ENCODE results near the gene RAMAC. TPM values are rescaled to one million over a fixed set of nuclear protein-coding genes. Genes with fewer than 3 reads are reported as not detected.
A peak's percentile ranks its signal among the peaks of the same experiment; 100 is the strongest.

RAMAC gene
- total RNA-seq, 3 donors from 2014 or later (not counting 1 experiment from before 2014, with no cell fraction given): 15.4 to 27.2 (median 25.7) TPM

DNA sequence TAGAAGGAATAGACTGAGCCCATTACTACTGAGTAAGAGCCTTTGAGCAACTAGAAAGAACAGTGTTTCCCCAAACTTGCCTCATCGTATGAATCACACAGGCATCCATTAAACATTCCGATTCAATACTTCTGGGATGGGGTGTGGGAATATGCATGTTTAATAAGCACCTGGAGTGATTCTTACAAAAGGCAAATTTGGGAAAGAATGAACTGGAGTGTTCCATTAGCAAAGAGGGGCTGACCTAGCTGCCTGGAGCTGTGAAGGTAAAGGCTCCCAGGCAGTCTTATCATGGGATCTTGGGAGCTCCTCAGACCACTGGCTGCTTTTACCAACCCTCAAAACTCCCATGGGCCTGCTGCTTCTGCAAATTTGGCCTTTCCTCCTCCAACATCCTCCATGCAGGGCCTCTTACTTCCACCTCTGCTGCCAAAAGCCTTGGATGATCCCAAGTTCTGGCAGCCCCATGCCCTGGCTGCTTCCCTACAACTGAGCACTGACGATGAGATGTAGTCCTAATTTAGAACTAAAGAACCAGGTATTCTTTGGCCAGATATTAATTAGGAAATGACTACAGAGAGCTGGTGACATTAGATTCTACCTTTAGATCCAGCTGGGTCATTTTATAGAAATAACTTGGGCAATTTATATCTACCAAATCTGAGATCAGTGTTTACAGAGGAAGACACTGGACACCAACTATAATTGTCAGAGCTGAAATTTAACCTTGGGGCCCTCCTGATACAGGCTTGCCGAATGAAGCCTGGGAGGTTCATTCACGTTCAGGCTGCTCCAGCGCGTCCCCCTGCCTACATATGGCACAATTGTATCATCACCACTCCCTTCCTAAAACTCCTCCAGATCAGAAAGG is 22.3 kb upstream of the RAMAC start:
- Histone ChIP-seq H3K27me3 (ENCODE audit: control insufficient read depth, insufficient read depth, low read length) (no peaks in the 10 kb centered on the region), H3K27ac (ENCODE audit: low read length) (no peak overlapping the region), H3K4me3 (ENCODE audit: low read length) (no peak overlapping the region), H3K4me1 (ENCODE audit: control insufficient read depth, insufficient read depth, low read length) (peaks cover 14% of the 10 kb centered on the region), H3K36me3 (ENCODE audit: control insufficient read depth, insufficient read depth, low read length) (no peaks in the 10 kb centered on the region), H3K9me3 (ENCODE audit: control insufficient read depth, insufficient read depth, low read length) (no peaks in the 10 kb centered on the region)
- TF ChIP-seq, protein P1, sequence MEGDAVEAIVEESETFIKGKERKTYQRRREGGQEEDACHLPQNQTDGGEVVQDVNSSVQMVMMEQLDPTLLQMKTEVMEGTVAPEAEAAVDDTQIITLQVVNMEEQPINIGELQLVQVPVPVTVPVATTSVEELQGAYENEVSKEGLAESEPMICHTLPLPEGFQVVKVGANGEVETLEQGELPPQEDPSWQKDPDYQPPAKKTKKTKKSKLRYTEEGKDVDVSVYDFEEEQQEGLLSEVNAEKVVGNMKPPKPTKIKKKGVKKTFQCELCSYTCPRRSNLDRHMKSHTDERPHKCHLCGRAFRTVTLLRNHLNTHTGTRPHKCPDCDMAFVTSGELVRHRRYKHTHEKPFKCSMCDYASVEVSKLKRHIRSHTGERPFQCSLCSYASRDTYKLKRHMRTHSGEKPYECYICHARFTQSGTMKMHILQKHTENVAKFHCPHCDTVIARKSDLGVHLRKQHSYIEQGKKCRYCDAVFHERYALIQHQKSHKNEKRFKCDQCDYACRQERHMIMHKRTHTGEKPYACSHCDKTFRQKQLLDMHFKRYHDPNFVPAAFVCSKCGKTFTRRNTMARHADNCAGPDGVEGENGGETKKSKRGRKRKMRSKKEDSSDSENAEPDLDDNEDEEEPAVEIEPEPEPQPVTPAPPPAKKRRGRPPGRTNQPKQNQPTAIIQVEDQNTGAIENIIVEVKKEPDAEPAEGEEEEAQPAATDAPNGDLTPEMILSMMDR (IDR thresholded peaks at IDR 0.05): no peak
- ATAC-seq (no peak), DNase-seq (no peak)
- Mint-ChIP-seq H3K4me3 (no peak overlapping the region), H3K27ac (no peak overlapping the region), H3K36me3 (no peaks in the 10 kb centered on the region), H3K9me3 (no peaks in the 10 kb centered on the region), H3K27me3 (ENCODE audit: low read depth in 2 of 2) (no peaks in the 10 kb centered on the region), H3K4me1 (peaks cover 13% of the 10 kb centered on the region in 2 donors)
- intact Hi-C loops (cut with micrococcal nuclease): no loop called here
- 96% methylated on average over 7 of the region's 7 CpGs for WGBS (ENCODE audit: insufficient coverage)

DNA sequence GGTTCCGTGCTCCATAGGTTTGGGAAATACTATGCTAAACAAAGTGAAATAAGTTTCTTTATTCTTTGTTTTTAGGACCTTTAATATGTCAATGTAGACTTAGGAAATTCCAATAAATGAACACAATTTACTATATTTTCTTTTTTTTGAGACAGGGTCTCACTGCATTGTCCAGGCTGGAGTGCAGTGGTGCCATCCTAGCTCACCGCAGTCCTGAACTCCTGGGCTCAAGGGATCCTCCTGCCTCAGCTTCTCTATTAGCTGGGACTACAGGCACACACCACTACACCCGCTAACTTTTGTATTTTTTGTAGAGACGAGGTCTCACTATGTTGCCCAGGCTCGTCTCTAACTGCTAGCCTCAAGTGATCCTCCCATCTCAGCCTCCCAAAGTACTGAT is 21.1 kb upstream of the RAMAC start:
- TF ChIP-seq, protein P1 (IDR thresholded peaks at IDR 0.05): no peak
- no peak for DNase-seq
- WGBS (ENCODE audit: insufficient coverage): 96% methylated on average over 5 of the region's 5 CpGs

DNA sequence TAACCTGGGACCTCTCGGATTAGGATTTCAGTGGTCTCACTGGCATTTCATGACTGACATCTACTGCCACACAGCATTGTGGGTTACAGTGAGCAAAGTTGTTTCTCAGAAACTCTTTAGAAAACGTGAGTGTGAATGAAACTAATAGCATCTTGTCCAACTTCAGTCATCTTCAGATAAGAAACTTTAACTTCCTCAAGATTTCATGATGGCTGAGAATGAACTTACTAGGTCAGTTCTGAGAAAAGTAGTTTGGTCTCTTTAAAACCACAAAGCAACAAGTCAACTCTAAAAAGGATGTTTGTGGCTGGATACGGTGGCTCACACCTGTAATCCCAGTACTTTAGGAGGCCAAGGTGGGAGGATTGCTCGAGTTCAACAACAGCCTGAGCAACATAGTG is 19.3 kb upstream of the RAMAC start:
- Mint-ChIP-seq H3K4me1 (peaks cover 13% of the 10 kb centered on the region in 2 donors), H3K36me3 (no peaks in the 10 kb centered on the region), H3K27me3 (ENCODE audit: low read depth in 2 of 2) (no peaks in the 10 kb centered on the region), H3K4me3 (no peak overlapping the region), H3K9me3 (no peaks in the 10 kb centered on the region), H3K27ac (peak overlapping the region; percentile 5 to 15)
- Histone ChIP-seq H3K27me3 (ENCODE audit: control insufficient read depth, insufficient read depth, low read length) (no peaks in the 10 kb centered on the region), H3K9me3 (ENCODE audit: control insufficient read depth, insufficient read depth, low read length) (no peaks in the 10 kb centered on the region), H3K36me3 (ENCODE audit: control insufficient read depth, insufficient read depth, low read length) (no peaks in the 10 kb centered on the region), H3K4me3 (ENCODE audit: low read length) (no peak overlapping the region), H3K27ac (ENCODE audit: low read length) (no peak overlapping the region), H3K4me1 (ENCODE audit: control insufficient read depth, insufficient read depth, low read length) (peaks cover 14% of the 10 kb centered on the region)
- TF ChIP-seq, protein P1 (IDR thresholded peaks at IDR 0.05): no peak
- WGBS (ENCODE audit: insufficient coverage): 22% methylated on average over 3 of the region's 4 CpGs
- no peak for DNase-seq
- ATAC-seq: peak in 2 of 3 donors; percentile 21 to 28
- intact Hi-C loops (cut with micrococcal nuclease): no loop called here

More for the DNA sequence above, 21.1 kb upstream of the RAMAC start:
- H3K4me1 ChIP-seq (ENCODE audit: control insufficient read depth, insufficient read depth, low read length): peaks cover 14% of the 10 kb centered on the region
- ATAC-seq: no peak
- H3K9me3 ChIP-seq (ENCODE audit: control insufficient read depth, insufficient read depth, low read length): no peaks in the 10 kb centered on the region
- intact Hi-C loops (cut with micrococcal nuclease): no loop called here
- H3K27me3 ChIP-seq (ENCODE audit: control insufficient read depth, insufficient read depth, low read length): no peaks in the 10 kb centered on the region
- H3K27me3 Mint-ChIP-seq (ENCODE audit: low read depth in 2 of 2): no peaks in the 10 kb centered on the region
- H3K36me3 Mint-ChIP-seq: no peaks in the 10 kb centered on the region
- no peak overlapping the region for H3K27ac ChIP-seq (ENCODE audit: low read length)
- H3K36me3 ChIP-seq (ENCODE audit: control insufficient read depth, insufficient read depth, low read length): no peaks in the 10 kb centered on the region
- no peak overlapping the region for H3K4me3 ChIP-seq (ENCODE audit: low read length)
- H3K27ac Mint-ChIP-seq: no peak overlapping the region
- H3K4me1 Mint-ChIP-seq: peaks cover 13% of the 10 kb centered on the region in 2 donors
- H3K9me3 Mint-ChIP-seq: no peaks in the 10 kb centered on the region
- H3K4me3 Mint-ChIP-seq: no peak overlapping the region

Data from natural killer cell (primary cell).